HG02759 (cell line): ENCODE data around the gene MICB.
A peak's percentile ranks its signal among the peaks of the same experiment; 100 is the strongest.
"Not testable (repeated sequence)": the region's sequence is repeated elsewhere in the genome, so short reads cannot be mapped to it uniquely, and the experiment has no call there.

Source experiments
- ATAC-seq: cut with Tn5 transposase; IDR thresholded peaks from one replicate; pipeline ENCODE4 v1.9.1; 2021; ENCODE audit warnings: mild to moderate bottlenecking, moderate library complexity; ENCODE audit not compliant: unreplicated experiment

The MICB gene

DNA sequence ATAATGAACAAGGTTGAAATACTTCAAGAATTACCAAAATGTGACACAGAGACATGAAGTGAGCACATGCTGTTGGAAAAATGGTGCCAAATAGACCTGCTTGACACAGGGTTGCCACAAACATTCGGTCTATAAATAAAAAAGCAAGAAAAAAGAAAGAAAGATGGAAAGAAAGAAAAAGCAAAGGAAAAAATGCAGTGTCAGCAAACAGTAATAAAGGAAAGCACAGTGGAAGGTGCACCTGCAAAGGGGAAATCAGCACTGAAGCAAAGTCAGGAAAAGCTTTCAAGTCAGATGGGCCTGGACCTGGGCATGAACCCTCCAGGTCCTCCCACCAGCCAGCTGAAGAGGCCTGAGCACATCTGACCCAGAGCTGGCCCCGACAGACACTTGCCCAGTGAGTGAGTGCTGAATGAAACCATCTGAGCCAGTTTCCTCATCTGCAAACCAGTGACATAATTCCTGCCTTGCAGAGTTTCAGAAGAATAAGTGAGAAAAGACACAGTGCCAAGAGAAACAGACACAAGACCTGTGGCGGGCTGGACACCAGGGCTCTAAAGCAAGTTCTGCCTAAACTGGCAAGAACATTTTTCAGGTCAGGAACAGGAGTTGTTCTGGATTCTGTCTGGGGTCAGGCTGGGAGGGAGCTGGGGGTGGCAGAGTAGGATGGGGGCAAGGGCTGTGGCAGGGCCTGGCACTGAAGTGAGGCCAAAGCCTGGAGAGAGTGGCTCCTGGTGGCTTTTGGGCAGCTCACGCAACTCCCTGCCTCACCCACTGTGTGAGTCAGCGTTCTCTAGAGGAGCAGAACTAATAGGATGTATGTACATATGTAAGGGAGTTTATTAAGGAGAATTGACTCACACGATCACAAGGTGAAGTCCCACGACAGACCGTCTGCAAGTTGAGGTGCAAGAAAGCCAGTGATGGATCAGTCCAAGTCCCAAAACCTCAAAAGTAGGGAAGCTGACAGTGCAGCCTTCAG is 23.9 kb upstream of the MICB start:
- ATAC-seq, result no peak

- ATAC-seq, result no peak
Measured at GRCh38 chr6:31474871-31475286, 23.1 kb upstream of the MICB start.

DNA sequence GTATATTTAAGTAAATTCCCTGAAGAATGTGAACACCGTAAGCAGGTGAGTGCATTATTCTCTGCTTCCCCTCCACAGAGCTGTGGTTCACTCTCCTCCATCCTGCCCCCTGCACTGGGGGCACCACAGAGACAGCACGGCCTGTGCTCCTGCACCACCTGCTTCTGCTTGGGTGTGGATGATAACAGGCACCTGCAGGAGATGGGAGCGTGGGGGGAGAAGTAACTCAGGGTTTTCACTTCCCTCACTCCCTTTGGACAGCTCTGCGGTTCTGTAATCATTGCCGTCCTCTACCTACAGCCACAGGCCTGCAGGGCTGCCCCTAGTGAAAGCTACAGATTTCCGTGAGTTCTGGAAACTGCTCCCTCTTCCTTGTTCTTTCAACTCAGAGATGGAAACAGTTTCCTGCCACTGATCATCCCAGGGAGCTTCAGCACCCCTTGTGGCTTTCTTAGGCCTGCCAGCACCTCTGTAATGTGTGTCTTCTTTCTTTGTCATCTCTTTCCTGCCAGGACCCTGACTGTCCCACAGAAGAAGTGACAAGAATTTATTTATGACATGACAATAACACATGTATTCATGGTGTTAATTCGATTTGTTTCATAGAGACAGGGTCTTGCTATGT is 21.3 kb upstream of the MICB start:
- ATAC-seq, result no peak

DNA sequence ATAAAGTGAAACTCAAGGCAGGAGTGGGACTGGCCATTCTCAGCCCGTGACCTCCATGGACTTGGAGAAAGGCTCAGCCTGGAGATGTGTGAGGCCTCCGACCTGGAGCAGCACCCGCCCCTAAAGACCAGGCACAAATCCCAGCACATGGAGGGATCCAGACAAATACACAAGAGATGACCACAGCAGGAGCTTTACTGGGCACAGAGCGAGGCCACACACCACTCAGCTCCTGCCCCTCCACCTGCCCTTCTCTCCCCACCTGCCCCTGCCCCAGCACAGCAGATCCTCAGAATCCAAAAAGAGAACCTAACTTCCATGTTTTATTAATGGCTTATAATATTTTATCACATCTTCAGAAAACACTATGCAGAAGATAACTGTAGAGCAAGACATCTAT is 20.4 kb upstream of the MICB start:
- ATAC-seq, result no peak

- no peak for ATAC-seq
Measured at GRCh38 chr6:31478186-31478950, 19.6 kb upstream of the MICB start.

DNA sequence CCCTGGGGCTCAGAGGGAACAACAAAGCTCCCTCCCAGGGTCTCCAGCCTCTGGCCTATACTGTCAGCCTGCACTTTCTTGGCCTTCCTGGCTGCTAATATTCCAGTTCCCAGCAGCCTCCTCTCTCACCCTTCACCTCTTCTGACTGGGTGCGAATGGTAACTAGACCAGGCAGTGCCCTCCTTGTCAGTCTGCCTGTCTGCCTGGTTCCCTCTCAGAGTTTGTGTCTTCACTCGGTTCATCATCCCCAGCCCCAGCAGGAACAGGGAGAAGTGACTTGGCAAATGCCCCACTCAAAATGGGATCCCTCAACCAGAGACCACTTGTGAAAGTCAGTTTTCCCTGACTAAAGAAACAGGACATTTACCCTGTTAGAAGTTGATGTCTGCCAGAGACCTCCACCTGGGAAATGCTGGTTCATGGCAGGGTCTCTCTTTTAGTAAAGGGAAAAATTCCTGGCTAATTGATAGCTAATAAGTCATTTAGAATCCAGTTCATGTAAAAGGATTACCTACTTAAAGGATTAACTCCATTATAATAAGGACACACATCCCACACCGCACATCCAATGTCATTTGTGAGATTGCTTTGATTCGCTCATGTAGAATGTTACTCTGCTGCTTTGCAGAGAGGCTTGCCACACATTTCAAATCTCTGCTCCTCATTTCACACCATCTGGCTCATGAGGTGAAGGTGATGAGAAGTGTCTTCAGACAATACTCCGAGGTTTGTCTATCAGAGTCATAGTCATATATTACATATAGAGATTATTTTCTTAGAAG is 18.6 kb upstream of the MICB start:
- no peak for ATAC-seq

DNA sequence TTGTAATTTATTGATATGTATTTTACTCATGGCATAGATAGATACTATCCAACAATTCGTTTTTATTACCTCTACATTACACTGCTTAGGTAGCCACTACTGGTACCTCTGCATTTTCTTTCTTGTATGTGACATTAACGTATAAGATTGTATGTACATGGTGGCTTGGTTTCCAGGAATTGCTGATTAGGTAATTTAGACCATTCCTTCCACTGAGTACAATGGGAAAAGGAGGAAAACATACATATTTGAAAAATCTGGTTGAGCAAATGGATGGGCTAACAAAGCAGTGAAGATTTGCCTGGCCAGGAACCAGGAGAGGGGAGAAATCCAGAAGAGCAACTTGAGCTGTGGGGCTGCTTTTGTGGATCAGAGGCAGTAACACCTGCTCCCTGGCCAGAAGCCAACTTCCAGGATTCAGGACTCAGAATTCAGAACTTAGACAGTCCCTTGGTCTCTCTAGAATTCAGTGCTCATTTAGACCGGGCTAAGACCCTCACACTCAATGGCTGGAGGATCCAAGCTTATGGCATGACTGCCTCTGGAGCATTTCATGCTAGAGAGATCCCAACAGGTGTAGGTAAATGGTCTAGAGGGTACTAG is 17.9 kb upstream of the MICB start:
- no peak for ATAC-seq

- ATAC-seq, result no peak
Measured at GRCh38 chr6:31480574-31480973, 17.4 kb upstream of the MICB start.

DNA sequence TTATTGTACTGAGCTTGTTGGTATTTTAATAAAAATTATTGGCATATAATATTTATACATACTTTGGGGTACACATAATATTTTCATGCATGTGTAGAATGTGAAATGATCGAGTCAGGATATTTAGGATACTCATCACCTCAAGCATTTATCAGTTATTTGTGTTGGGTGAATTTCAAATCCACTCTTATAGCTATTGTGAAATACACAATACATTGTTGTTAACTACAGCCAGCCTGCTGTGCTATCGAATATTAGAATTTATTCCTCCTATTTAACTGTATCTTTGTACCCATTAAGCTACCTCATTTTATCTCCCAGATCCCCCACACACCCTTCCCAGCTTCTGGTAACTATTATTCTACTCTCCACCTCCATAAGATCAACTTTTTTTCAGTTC is 14.6 kb upstream of the MICB start:
- ATAC-seq, result no peak

- ATAC-seq, result no peak
Measured at GRCh38 chr6:31485055-31485454, 12.9 kb upstream of the MICB start.

DNA sequence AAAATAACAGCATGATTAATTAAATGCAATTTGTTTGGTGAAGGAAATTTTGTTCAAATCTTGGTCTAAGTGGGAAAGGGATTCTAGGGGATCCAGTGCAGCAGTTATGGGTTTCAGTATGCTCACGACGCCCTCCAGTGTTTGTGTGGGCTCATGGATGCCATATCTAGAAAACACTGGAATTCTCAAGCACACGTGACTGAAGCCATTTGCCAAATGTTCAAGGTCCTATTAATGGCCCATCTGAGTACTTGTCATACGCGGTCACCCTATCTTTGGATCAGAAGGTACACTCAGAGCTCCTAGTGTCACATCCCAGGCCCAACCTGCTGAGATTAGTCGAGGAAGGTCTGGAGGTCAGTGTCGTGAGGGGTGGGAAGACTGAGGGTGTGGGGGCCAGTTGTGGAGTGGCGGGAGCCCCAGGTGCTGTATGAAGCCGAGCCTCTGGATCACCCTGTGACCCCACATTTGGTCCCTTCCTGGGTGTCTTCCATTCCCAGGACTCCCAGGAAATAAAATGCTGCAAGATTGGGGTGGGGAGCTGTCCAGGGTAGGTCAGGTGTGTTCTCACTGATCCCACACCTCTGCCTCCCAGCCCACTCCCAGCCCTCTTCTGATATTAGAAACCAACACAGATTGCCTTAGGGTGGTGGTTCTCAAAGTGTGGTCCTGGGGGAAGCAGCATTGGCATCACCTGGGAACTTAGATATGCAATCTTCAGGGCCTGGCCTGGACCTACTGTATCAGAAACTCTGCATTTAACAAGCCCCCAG is 11.7 kb upstream of the MICB start:
- ATAC-seq, result not testable (repeated sequence)

- ATAC-seq, result not testable (repeated sequence)
Measured at GRCh38 chr6:31487674-31488073, 10.3 kb upstream of the MICB start.

GRCh38 chr6:31489086-31489485 is 8.9 kb upstream of the MICB start:
- ATAC-seq, result no peak

- no peak for ATAC-seq
Measured at GRCh38 chr6:31490115-31490873, 7.7 kb upstream of the MICB start.

DNA sequence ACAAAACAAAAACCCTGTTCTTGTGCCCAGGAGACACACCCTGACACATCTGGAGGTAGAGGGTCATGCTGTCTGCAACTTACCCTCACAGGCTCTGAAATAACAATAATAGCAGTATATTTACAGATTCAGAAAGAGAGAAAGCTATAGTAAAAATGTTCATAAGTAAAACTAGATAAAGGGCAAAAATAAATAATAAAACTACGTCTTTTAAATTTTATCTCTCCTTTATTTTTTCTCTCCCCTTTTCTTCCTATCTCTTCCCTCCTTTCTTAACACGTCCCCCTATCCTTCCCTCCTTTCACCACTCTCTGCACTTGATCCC is 4.4 kb upstream of the MICB start:
- not testable (repeated sequence) for ATAC-seq

GRCh38 chr6:31493875-31494694 is 3.9 kb upstream of the MICB start:
- ATAC-seq, result peak; percentile 62

DNA sequence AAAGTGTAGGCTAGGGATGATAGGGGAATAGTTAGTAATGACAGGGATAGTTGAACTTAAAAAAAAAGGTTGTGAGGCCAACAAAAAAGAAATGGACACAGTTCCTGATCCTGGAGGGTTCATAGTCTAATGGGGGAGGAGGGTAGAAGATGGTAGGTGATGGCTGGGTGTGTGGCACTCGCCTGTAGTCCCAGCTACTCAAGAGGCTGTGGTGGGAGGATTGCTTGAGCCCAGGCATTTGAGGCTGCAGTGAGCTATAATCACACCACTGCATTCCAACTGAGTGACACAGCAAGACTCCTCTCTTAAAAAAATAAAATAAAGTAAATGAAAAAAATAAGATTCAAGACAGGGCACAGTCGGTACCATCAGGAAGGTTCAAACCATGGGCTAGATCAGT is 2.4 kb upstream of the MICB start:
- ATAC-seq, result no peak

DNA sequence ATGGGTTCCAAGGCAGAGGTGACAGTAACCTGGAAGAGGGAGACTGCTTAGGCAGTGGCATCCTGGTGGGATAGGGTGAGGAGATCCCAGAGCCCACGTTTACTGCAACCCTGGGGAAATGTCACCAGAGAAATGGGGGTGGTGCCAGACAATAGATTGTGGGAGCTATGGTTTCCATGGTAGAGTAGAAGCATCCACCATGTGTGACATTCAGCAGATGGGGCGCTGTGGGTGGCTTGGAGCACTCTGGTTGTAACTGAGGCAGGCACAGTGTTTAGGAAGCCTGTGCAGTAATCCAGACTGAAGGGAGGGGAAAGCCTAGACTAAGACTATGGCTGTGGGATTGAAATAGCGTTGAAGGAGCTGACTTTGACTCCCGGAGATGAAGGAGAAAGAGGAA is 1.1 kb upstream of the MICB start:
- not testable (repeated sequence) for ATAC-seq
